Inflammatory macrophage treated with lipopolysaccharide for 1 hour (primary cell): ENCODE data around the gene PRUNE1.
A peak's percentile ranks its signal among the peaks of the same experiment; 100 is the strongest.

ENCODE experiments used
- DNase-seq, 2 donors: peaks; one replicate each; pipeline ENCODE4 v3.0.0-alpha.2; 2020 to 2022

The PRUNE1 gene

DNA sequence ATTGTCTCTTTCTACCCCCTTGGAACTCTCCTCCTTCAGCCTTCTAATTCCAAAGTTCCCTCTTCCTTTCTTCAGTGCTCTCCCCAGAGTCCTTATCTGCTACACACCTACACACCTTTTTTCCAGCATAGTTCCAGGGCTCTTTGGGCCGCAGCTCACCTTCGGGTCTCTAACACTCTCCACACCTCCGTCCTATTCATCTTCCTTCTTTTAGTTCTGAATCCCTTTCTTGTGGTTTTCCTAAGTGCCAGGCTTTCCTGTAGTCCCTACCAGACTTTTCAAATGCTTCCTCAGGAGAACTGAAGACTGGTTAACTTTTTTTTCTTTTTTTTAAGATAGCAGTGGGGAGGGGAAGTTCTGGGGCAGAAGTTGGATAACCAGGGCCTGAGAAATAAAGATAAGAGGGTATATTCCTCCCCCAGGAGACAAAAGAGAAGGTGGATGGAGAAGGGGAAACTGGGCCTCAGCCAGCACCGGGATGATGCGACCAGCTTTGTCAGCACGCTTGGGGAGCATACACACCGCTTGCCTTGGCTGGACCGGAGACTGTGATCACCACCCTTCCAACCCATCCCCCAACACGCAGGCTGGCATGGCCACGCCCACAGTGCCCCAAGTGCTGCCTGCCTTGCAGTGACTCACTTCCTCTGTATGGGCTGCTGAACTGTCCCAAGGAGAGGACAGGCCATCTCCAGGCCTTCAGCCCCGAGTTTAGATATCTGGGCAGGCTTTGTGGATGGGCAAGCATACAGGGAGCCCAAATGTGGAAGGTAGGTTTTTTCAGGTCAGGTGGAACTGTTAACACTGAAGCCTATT is 31.2 kb upstream of the PRUNE1 start:
- DNase-seq: peak; percentile 87

DNA sequence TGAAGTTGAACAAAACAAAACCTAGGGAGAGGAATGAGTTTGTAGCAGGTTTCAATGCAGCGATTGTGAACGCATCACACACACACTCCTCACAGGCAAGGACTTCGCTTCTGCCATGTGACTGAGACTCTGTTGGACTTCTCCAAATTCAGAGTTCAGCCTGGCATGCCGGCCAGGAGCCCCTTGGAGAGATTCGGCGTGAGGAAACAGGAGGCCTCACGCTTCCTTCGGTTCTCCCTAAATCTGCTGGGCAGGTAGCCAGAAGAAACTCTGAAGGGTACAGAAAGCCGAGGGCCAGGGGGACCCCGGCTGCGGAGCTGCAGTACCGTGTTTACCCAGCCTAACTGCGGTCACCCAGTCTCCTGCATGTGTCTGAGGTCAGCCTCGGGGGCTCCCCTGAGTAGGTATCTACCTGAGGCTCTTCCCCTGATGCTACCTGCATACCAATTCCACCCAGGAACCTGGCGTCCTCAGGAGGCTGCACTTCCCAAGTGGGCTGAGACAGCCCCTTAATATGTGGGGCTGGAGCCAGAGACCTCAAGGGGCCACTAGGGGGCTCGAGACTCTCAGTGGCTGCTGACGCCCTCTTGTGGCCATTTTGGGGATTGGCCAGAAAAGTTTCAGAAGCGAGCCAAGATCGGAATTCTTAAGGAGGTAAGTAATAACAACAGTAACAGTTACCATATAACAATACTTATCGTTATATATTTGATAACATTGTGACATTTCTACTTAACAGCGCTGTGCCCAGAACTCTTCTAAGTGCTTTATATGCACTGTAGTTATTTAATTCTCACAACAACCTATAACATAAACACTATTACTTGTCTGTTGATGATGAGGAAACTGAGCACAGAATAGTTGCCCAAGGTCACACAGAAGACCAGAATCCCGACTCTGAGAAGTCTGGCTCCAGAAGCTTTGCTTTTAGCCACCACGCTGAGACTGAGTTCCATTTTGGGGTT is 28.9 kb upstream of the PRUNE1 start:
- DNase-seq: peak; percentile 81 to 99

DNA sequence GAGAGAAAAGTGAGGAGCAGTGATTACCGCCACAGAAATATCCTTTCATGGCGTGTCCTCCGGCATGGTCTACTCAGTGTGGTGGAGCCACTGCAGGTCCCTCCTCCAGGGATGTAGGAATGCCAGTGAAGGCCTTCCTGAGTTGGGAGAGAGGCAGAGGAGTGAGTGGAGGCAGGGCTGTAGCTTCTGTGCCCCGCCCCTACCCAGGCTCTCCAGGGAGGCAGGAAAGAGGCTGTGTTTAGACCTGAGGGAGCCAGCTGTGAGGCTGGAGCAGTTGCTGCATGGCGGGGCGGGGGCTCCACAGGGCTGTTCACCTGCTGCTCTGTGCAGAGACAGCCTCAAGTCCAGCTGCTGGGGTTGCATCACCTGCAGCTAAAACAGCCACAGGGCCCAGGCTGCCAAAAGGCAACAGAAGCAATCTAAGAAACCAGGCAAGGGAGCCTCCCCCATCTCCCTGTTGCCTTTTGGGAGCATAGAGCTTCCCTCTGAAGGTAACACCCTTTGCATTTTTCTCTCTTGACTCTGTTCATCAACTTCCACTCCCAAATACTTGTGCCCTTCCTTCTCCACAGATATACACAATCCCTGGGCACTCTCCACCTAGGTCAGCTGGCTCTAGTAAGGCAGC is 27.0 kb upstream of the PRUNE1 start:
- DNase-seq: no peak

DNA sequence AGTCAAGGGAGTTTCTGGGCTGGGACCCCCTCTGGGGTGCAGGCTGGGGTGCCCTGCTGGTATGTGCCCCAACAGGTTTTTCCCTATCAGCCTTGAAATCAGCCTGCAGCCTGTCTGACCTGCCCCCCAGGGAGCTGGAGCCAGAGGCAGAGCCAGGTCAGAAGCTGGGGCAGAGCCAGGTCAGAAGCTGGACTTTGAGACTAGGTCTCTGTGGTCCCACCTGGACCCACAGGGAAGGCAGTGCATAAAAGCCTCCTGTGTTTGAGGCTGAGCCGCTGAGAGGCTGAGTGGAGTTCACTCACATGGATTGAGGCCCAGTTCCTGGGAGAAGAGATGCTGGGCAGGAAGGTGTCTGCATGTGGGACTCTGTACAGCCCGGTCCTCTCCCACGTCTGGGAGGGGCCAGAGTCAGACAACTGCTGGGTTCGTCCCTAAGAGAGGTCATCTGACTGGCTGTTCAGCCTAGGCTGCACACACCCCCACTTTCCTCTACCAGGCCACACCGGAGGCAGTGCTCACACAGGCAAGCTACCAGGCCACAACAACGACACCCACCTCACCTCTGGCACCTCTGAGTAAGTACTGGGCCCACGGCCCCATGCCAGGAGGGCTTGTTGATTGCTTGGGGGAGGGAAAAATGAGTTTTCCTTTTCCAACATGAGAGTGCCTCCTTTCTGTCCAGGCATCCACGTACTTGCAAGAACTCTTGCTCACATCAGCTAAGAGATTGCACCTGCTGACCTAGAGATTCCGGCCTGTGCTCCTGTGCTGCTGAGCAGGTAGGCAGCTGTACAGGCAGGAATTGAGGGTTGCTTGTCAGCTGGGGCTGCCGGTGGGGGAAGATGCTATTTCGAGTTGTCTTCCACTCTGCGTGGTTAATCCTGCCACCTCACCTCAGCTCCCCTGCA is 26.2 kb upstream of the PRUNE1 start, which contains the start of gene ANXA9:
TSS of gene ANXA9 (plus strand) at position 488 of the 908 bp plus-strand sequence. CDS start 814 bp downstream, outside the sequence.
- peak in 1 of 2 donors; percentile 60 for DNase-seq

DNA sequence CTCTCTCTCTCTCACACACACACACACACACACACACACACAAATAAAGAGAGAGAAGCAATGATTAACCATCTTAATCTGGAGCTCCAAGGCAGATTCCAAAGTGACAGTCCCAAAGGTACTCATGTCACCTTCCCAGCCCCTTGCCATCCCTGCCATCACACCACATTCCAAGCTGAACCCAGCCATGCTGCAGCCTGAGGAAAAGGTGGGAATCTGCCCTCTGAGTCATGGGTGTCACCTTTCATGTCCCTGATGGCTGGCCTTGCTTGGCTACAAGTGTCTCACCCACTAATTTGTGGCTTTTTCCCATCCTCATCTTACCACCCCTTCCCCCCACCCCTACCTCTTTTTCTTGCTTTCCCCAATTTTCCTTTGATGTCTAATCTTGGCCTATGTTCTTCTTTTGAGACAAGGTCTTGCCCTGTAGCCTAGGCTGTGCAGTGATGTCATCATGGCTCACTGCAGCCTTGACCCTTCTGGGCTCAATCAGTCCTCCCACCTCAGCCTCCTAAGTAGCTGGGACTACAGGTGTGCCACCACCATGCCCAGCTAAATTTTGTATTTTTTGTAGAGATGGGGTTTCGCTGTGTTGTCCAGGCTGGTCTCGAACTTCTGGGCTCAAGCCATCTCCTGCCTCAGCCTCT is 22.9 kb upstream of the PRUNE1 start:
- DNase-seq: no peak

DNA sequence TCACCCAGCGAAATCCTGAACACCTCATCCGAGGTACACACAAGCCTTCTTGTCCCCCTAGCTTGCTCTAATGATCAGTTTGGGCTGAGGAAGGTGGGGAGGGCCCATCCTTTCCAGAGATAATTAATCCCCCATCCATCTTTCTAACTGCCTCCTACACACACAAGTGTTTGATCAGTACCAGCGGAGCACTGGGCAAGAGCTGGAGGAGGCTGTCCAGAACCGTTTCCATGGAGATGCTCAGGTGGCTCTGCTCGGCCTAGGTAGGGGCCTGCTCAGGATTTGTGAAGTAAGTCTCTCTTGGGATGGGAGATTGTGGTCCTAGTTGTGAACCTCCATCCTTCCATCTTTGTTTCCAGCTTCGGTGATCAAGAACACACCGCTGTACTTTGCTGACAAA is 20.3 kb upstream of the PRUNE1 start:
- DNase-seq: no peak

DNA sequence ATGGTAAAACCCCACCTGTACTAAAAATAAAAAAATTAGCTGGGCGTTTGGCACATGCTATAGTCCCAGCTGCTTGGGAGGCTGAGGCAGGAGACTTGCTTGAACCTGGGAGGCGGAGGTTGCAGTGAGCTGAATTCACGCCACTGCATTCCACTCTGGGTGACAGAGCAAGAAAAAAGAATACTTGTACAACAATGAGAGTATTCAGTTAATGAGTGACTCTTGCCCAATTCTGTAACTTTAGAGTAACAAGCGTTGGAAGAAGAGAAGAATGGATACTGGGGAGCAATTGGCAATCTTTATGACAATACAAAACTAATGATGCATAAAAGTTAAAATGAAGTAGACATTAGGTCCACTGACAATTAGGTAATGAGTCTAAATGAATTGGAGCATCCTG is 15.6 kb upstream of the PRUNE1 start:
- no peak for DNase-seq

DNA sequence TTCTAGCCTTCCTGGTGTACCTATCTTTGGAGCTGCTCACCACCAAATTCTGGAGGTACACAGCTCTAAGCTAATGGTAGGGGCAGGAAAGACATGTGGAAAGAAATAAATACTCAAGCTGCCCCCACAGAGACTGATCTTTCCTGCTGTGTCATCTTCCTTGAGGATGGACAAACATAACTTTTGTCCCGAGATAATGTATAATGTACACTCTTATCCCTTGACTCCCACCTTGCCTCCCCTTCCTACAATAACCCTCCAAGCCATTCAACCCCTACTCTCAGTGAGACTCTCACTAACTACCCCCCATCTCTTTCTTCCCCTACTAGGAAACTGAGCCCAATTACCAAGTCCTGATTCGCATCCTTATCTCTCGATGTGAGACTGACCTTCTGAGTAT is 14.0 kb upstream of the PRUNE1 start:
- no peak for DNase-seq

DNA sequence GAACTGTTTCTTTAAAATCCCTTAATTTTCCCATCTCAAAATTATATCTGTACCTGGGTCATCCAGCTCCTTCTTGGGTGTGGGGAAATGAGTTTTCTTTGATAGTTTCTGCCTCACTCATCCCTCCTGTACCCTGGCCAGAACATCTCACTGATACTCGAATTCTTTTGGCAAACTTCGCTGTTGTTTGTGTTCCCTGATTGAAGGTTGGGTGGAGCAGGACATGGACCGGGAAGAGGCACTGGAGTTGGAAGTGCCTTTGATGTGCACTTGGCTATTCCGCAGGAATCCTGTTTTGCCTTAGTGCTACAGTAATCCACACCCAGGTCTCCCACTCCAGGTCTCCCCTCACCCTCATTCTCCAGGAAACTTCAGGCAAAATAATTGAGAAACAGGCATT is 12.8 kb upstream of the PRUNE1 start:
- no peak for DNase-seq

DNA sequence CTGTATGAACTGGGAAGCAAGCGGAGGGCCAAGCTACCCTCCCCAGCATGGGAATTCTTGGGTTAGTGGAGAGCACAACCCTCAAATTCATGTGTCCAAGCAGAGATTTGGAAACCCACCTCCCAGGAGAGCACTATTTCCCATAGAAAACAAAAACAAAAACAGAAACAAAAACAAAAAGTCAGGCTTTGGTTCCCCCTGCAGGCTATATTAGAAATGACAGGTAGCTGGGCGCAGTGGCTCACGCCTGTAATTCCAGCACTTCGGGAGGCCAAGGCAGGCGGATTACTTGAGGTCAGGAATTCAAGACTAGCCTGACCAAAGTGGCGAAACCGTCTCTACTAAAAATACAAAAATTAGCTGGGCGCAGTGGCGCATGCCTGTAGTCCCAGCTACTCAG is 12.4 kb upstream of the PRUNE1 start:
- DNase-seq: peak in 1 of 2 donors; percentile 70

DNA sequence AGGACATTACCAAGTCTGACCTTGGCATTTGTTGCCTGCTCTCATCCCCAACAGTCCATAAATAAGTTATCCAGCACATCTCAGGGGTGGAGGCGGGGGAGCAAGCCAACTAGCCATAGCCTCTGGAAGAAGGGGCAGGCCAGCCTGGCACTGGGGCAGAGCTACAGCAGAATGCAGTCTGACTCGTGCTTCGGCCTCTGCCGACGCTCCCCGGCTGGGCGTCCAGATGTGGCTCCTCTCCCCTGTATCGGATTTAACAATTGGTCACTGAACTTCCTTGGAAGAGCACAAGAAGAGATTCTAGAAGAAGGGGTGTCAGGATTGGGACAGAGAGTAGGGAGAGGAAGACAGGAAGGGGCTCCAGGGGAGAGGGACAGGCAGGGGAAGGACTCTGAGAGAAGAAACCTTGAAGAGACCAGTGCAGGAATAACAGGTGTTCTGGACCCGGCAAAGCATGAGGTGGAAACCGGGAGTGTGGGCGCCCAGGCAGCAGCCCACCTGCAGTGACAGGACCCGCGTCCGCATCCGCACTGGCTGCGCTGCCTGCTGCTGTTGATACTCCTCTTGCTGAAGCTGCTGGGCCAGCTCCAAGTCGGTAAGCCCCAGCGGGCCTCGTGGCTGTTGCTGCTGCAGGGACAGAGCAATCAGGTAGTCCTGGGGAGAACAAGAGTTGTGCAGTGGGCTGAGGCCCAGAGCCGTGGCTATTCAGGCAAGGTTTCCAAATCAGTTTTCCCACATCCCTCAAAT is 10.9 kb upstream of the PRUNE1 start:
- DNase-seq: no peak

DNA sequence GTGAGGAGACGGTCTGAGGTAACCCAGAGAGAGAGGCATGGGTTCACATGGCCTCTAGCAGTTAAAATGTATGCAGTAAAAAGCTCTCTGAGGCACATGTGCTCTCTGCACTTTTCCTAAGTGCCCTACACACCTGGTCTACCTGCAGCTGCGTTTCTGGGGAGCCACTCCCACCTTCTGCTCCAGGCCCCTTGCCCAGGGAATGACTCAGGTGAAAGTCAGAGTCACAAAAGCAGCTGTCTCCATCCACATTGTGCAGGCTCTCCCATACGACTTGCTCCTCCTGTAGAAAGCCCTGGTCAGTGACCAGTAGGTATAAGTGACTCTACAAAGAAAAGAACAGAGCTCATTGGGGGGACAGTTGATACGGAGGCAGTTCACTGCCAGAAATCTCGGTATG is 10.3 kb upstream of the PRUNE1 start:
- no peak for DNase-seq

DNA sequence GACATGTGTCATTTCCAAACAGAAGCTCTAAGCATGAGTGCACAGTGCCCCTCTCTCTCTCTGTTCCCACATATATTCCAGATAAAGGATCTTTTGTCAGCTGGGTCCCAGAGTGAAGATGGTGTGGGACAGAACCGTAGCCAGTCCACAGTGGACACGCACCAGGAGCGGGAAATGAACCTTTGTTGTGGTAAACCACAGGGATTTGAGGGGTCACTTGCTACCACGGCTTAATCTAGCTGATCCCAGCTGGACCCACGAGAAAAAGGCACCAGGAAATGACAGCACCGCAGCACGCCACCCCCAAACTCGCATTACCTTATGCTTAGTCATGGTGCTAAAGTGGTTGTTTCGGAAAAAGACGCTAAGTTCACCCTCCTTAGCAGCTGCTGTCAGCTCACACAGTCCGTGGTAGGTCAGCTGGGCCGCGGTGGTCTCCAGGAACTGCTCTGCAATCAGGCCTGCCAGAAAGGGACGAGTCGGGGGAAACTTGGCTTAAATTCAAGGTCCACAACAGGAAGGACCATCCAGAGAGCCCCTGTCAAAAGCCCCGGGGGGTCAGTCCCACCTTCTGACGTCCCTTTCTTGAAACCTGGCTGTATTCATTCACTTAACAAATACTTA is 9.1 kb upstream of the PRUNE1 start:
- peak; percentile 41 to 55 for DNase-seq

DNA sequence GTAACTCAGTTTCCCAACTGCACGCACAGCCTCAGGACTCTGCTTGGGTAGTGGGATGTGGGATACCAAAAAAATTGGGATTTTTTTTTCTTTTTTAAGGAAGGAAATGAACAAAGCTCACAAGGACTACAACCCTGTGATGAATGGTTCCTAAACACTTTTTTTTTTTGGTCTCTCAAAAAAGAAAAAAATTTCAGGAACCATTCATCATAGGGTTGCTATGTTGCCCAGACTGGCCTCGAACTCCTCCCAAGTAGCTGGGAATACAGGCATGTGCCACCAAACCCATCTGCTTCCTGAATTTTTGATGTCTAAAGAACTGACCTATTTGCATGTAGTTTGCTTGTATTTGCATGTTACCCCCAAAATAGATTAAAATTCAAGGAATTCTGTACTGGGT is 8.3 kb upstream of the PRUNE1 start:
- peak in 1 of 2 donors; percentile 40 for DNase-seq

DNA sequence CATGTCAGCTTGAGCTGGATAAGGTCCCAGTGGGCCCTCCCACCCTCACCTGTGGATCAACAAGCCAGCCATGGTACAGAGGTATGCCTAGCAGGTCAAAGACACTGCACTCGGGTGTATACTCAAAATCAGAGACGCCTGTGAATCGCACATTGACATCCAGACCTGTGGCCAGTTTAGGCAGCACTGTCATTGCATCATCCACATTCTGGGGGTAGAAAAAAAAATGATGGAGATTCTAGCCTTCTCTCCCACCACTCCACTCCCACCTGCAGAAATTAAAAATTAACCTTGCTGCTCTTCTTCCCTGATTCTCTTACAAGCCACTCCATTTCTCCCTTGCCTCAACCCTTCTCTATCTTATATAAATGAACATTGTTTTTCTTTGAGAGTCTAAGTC is 7.8 kb upstream of the PRUNE1 start:
- no peak for DNase-seq

DNA sequence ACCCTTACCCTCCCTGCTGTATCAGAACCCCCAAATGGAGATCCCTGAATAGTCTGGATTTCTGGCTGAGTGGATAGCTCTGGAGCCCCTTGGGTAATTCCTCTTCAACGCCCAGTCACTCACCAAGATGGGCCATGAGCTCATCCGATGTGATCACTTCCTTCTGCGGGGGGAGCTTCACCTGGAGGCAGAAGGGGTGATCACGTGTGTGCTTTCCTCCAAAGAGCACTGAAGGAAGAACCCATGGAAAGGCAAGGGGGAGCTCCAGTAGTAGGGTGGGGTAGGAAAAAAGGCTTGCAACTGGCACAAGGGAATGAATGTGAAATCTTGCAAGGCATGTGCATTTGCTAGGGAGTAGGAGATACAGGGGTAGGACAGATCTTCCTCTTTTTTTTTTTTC is 6.6 kb upstream of the PRUNE1 start:
- peak; percentile 66 to 78 for DNase-seq

DNA sequence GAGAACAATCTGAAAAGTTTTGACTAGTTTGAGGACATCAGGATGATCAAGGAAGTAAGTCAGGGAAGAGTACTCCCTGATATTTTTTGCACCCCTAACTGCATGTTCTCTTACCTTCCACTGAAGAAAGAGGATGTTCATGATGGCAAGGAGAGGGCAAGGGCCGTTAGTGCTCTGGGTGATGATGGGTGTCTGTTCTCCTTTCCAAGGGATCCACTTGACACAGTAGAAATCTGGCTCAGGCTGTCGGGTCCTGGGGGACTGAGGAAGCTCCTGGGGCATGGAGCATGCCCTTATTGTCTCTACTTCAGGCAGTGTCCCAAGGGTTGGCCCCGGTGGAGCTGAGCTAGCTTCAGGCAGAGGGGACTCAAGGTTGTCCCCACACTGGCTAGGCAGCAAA is 6.2 kb upstream of the PRUNE1 start:
- DNase-seq: peak in 1 of 2 donors; percentile 24

DNA sequence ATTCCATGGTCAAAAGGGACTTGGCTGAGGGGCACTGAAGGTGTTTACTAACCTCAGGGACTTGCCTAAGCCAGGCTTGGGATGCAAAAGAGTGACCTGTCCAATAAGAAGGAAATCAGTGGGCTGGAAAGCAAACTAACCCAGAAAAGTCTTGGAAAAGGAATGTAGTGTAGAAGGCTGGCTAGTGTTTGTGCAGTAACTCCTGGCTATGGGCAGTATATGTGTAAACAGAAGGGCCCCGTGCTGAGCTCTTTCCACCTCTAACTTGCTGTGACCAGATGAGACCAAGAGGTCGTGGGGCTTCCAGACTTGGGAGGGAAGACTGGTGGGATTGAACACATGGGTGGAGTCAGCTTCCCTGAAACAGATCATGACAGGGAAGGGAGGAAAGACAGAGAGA is 5.6 kb upstream of the PRUNE1 start:
- no peak for DNase-seq

DNA sequence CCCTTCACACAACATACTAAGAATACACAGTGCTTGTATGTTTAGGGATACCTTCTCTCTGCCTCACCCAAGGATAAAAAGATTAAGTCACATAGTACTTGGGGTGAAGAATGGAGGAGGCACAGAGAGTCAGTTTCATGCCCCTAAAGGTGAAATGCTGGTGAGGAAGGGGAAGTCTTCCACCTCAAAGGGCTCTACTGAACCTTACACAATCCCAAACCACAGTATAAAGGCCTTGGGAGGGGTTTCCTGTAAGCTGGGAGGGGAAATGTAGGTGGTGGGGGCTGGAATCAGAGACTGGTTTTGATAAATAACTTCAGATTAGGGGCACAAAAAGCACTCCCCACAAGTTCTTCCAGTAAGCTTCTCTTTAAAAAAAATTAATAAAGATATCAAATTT is 5.1 kb upstream of the PRUNE1 start:
- DNase-seq: no peak

DNA sequence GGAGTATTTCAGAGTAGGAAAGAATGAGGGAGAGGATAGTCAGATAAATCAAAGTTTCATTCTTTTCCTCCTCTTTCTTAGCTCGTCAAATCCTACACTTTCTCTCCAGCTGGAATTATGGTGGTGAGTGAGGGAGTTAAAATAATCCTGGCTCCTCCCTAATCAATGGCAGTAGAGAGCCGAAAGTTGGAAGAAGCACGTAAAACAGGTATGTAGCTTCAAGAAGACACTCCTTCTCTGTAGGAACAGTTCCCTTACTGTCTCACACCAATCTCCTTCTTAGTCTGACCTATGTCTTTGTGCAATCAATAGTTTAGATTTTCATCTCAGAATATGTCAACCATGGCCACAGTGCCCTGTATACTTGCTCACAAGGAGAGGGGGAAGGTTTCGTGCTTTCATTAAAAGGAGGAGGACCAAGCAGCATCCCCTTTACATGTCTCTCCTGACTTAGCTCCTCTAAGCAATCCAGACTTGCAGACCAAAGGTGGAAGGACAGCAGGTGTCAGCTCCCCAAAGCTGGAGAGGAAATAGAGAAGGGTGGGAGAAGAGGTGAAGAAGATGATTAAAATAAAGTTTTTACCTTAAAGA is 2.4 kb upstream of the PRUNE1 start:
- no peak for DNase-seq
